Retinal pigment epithelial cell (primary cell): Measurements from ENCODE around the gene TMEM150C.

Experiments
- DNase-seq: peaks from one replicate; pipeline ENCODE4 v3.0.0-alpha.2; 2010; ENCODE audit warnings: low read depth
- H3K4me3 ChIP-seq: 2 replicates; pipeline ENCODE4 v1.5.1; 2011; ENCODE audit warnings: mild to moderate bottlenecking, low read length, control low read depth, moderate library complexity
- CTCF ChIP-seq: conservative IDR thresholded peaks from 2 replicates; pipeline ENCODE4 v1.5.1; 2011; ENCODE audit warnings: low read depth, low read length, control low read depth, inconsistent platforms

The TMEM150C gene

GRCh38 chr4:82561786-82562563, at the start of gene TMEM150C:
Gene TMEM150C (minus strand): TSS chr4:82561988. CDS start chr4:82504657, 57,331 bp downstream.
- H3K4me3 ChIP-seq: peak within 1 kb of the TSS; percentile 51
- peak; percentile 13 for TF ChIP-seq CTCF
- DNase-seq: no peak

- no peak for DNase-seq
- H3K4me3 ChIP-seq: no peak overlapping the region
- no peak for TF ChIP-seq CTCF
Measured at GRCh38 chr4:82611527-82611926, 49.7 kb upstream of the TMEM150C start.

GRCh38 chr4:82610041-82610440, 48.3 kb upstream of the TMEM150C start:
- DNase-seq: no peak
- H3K4me3 ChIP-seq: no peak overlapping the region
- TF ChIP-seq CTCF: no peak

GRCh38 chr4:82606622-82607021, 44.8 kb upstream of the TMEM150C start:
- no peak for DNase-seq
- no peak for TF ChIP-seq CTCF
- no peak overlapping the region for H3K4me3 ChIP-seq

- TF ChIP-seq CTCF: no peak
- no peak overlapping the region for H3K4me3 ChIP-seq
- no peak for DNase-seq
Measured at GRCh38 chr4:82604522-82604921, 42.7 kb upstream of the TMEM150C start.

GRCh38 chr4:82601242-82602015, 39.6 kb upstream of the TMEM150C start:
- no peak for DNase-seq
- H3K4me3 ChIP-seq: no peak overlapping the region
- TF ChIP-seq CTCF: no peak
